Activated CD4-positive, alpha-beta memory T cell treated with anti-CD3 and anti-CD28 coated beads for 36 hours (primary cell): ENCODE data around the gene GYS2. TPM values are rescaled to one million over a fixed set of nuclear protein-coding genes. Genes with fewer than 3 reads are reported as not detected.
"Not testable (repeated sequence)": the region's sequence is repeated elsewhere in the genome, so short reads cannot be mapped to it uniquely, and the experiment has no call there.

ENCODE experiments used
- CTCF ChIA-PET: fragments of 350-600 bp; sonication (Branson Sonifier 250); formaldehyde crosslinking; loops from one replicate; lab custom pipeline; 2021; ENCODE audit warnings: antibody characterized with exemption, inconsistent platforms; lab: Charles Lee
- POLR2A ChIA-PET: fragments of 350-600 bp; sonication (Branson Sonifier 250); formaldehyde crosslinking; loops from one replicate; lab custom pipeline; 2021; ENCODE audit warnings: antibody characterized with exemption; lab: Charles Lee
- DNase-seq: peaks from one replicate; pipeline ENCODE4 v3.0.0-alpha.2; 2020
- H3K27ac Mint-ChIP-seq: one replicate; pipeline ENCODE4 v1.8.0; 2021; ENCODE audit warnings: mixed read lengths
- H3K27me3 Mint-ChIP-seq: one replicate; pipeline ENCODE4 v1.8.0; 2021; ENCODE audit warnings: mixed read lengths
- H3K36me3 Mint-ChIP-seq: one replicate; pipeline ENCODE4 v1.8.0; 2021; ENCODE audit warnings: mixed read lengths
- H3K4me1 Mint-ChIP-seq: one replicate; pipeline ENCODE4 v1.8.0; 2021; ENCODE audit warnings: low read depth, mixed read lengths
- H3K4me3 Mint-ChIP-seq: one replicate; pipeline ENCODE4 v1.8.0; 2021; ENCODE audit warnings: mild to moderate bottlenecking, mixed read lengths
- H3K9me3 Mint-ChIP-seq: one replicate; pipeline ENCODE4 v1.8.0; 2021; ENCODE audit warnings: mixed read lengths
- intact Hi-C: fragments of 100-400 bp; cut with micrococcal nuclease; formaldehyde crosslinking; loops from one replicate; pipeline ENCODE4 v1.15.1; 2023
- total RNA-seq, 2 experiments: library from RNA; stranded (reverse); gene quantifications; one replicate each; pipeline ENCODE4 v1.2.3, GENCODE V29; 2021

GYS2 gene
- total RNA-seq, 2 experiments from 2014 or later = not detected

- no peak overlapping the region for H3K4me3 Mint-ChIP-seq
- no peaks in the 10 kb centered on the region for H3K36me3 Mint-ChIP-seq
- H3K9me3 Mint-ChIP-seq = no peaks in the 10 kb centered on the region
- no peak overlapping the region for H3K27ac Mint-ChIP-seq
- intact Hi-C loops = no loop called here
- H3K27me3 Mint-ChIP-seq = no peaks in the 10 kb centered on the region
- no peaks in the 10 kb centered on the region for H3K4me1 Mint-ChIP-seq
- POLR2A ChIA-PET = no interaction called here
- DNase-seq = no peak
- CTCF ChIA-PET = no interaction called here
Measured at GRCh38 chr12:21602774-21603173, 1.9 kb downstream of the GYS2 start.

GRCh38 chr12:21600196-21600595 is 4.5 kb downstream of the GYS2 start:
- DNase-seq = no peak
- Mint-ChIP-seq H3K4me3 (no peak overlapping the region), H3K9me3 (peaks cover 2% of the 10 kb centered on the region), H3K4me1 (no peaks in the 10 kb centered on the region), H3K27ac (no peak overlapping the region), H3K27me3 (no peaks in the 10 kb centered on the region), H3K36me3 (no peaks in the 10 kb centered on the region)
- CTCF ChIA-PET = no interaction called here
- intact Hi-C loops = no loop called here
- POLR2A ChIA-PET = no interaction called here

- H3K4me3 Mint-ChIP-seq = no peak overlapping the region
- H3K36me3 Mint-ChIP-seq = no peaks in the 10 kb centered on the region
- ChIA-PET CTCF (no interaction called here), POLR2A (interaction anchor here (0.5 kb wide), 1 partner anchor 130 kb away, joined by 3 read pairs; no protein-coding TSS in a partner anchor)
- peaks cover 2% of the 10 kb centered on the region for H3K9me3 Mint-ChIP-seq
- DNase-seq = no peak
- no peaks in the 10 kb centered on the region for H3K27me3 Mint-ChIP-seq
- no peak overlapping the region for H3K27ac Mint-ChIP-seq
- H3K4me1 Mint-ChIP-seq = no peaks in the 10 kb centered on the region
- intact Hi-C loops = no loop called here
Measured at GRCh38 chr12:21599143-21599999, 5.3 kb downstream of the GYS2 start.

- Mint-ChIP-seq H3K4me3 (no peak overlapping the region), H3K27ac (no peak overlapping the region), H3K36me3 (no peaks in the 10 kb centered on the region), H3K4me1 (no peaks in the 10 kb centered on the region), H3K9me3 (peaks cover 2% of the 10 kb centered on the region), H3K27me3 (no peaks in the 10 kb centered on the region)
- intact Hi-C loops = no loop called here
- ChIA-PET POLR2A (no interaction called here), CTCF (interaction anchor here (0.6 kb wide), 1 partner anchor 1086 kb away, joined by 3 read pairs; no protein-coding TSS in a partner anchor)
- no peak for DNase-seq
Measured at GRCh38 chr12:21598651-21599050, 6.0 kb downstream of the GYS2 start.

GRCh38 chr12:21595356-21595755 is 9.3 kb downstream of the GYS2 start:
- CTCF ChIA-PET, intact Hi-C loops, H3K4me1 Mint-ChIP-seq, DNase-seq, POLR2A ChIA-PET, H3K27me3 Mint-ChIP-seq, H3K4me3 Mint-ChIP-seq, H3K36me3 Mint-ChIP-seq, H3K27ac Mint-ChIP-seq: not testable (repeated sequence)
- peaks cover 18% of the 10 kb centered on the region for H3K9me3 Mint-ChIP-seq

- no peak overlapping the region for H3K4me3 Mint-ChIP-seq
- ChIA-PET POLR2A (no interaction called here), CTCF (no interaction called here)
- intact Hi-C loops = no loop called here
- H3K36me3 Mint-ChIP-seq = no peaks in the 10 kb centered on the region
- peaks cover 3% of the 10 kb centered on the region for H3K27me3 Mint-ChIP-seq
- no peak overlapping the region for H3K27ac Mint-ChIP-seq
- no peaks in the 10 kb centered on the region for H3K9me3 Mint-ChIP-seq
- DNase-seq = no peak
- no peaks in the 10 kb centered on the region for H3K4me1 Mint-ChIP-seq
Measured at GRCh38 chr12:21585485-21585884, 19.2 kb downstream of the GYS2 start.

GRCh38 chr12:21584403-21585182 is 20.1 kb downstream of the GYS2 start:
- H3K9me3 Mint-ChIP-seq, intact Hi-C loops: not testable (repeated sequence)

GRCh38 chr12:21583587-21583986 is 21.1 kb downstream of the GYS2 start:
- Mint-ChIP-seq H3K36me3 (no peaks in the 10 kb centered on the region), H3K27me3 (peaks cover 3% of the 10 kb centered on the region), H3K4me1 (no peaks in the 10 kb centered on the region), H3K9me3 (no peaks in the 10 kb centered on the region), H3K4me3 (no peak overlapping the region), H3K27ac (no peak overlapping the region)
- intact Hi-C loops = no loop called here
- POLR2A ChIA-PET = no interaction called here
- DNase-seq = no peak
- CTCF ChIA-PET = no interaction called here

More at GRCh38 chr12:21584403-21585182, 20.1 kb downstream of the GYS2 start:
- H3K27ac Mint-ChIP-seq, H3K4me1 Mint-ChIP-seq, CTCF ChIA-PET, H3K27me3 Mint-ChIP-seq, H3K36me3 Mint-ChIP-seq, POLR2A ChIA-PET, H3K4me3 Mint-ChIP-seq, DNase-seq: not testable (repeated sequence)

- H3K4me3 Mint-ChIP-seq = no peak overlapping the region
- H3K9me3 Mint-ChIP-seq = no peaks in the 10 kb centered on the region
- H3K27me3 Mint-ChIP-seq = peaks cover 3% of the 10 kb centered on the region
- ChIA-PET POLR2A (no interaction called here), CTCF (no interaction called here)
- intact Hi-C loops = no loop called here
- H3K27ac Mint-ChIP-seq = no peak overlapping the region
- H3K4me1 Mint-ChIP-seq = no peaks in the 10 kb centered on the region
- DNase-seq = no peak
- H3K36me3 Mint-ChIP-seq = no peaks in the 10 kb centered on the region
Measured at GRCh38 chr12:21580748-21581516, 23.7 kb downstream of the GYS2 start.

- Mint-ChIP-seq H3K9me3 (no peaks in the 10 kb centered on the region), H3K36me3 (no peaks in the 10 kb centered on the region), H3K27ac (no peak overlapping the region), H3K27me3 (peaks cover 3% of the 10 kb centered on the region), H3K4me3 (no peak overlapping the region), H3K4me1 (no peaks in the 10 kb centered on the region)
- intact Hi-C loops = no loop called here
- ChIA-PET CTCF (no interaction called here), POLR2A (no interaction called here)
- DNase-seq = no peak
Measured at GRCh38 chr12:21577516-21577915, 27.1 kb downstream of the GYS2 start.

GRCh38 chr12:21576431-21576830 is 28.2 kb downstream of the GYS2 start:
- Mint-ChIP-seq H3K36me3 (no peaks in the 10 kb centered on the region), H3K4me3 (no peak overlapping the region), H3K9me3 (no peaks in the 10 kb centered on the region), H3K4me1 (no peaks in the 10 kb centered on the region), H3K27ac (no peak overlapping the region), H3K27me3 (no peaks in the 10 kb centered on the region)
- ChIA-PET POLR2A (no interaction called here), CTCF (no interaction called here)
- intact Hi-C loops = no loop called here
- no peak for DNase-seq

GRCh38 chr12:21573733-21574358 is 30.8 kb downstream of the GYS2 start:
- H3K9me3 Mint-ChIP-seq = no peaks in the 10 kb centered on the region
- no peak for DNase-seq
- no peaks in the 10 kb centered on the region for H3K27me3 Mint-ChIP-seq
- no peak overlapping the region for H3K27ac Mint-ChIP-seq
- ChIA-PET POLR2A (no interaction called here), CTCF (no interaction called here)
- H3K4me3 Mint-ChIP-seq = no peak overlapping the region
- intact Hi-C loops = no loop called here
- no peaks in the 10 kb centered on the region for H3K36me3 Mint-ChIP-seq
- no peaks in the 10 kb centered on the region for H3K4me1 Mint-ChIP-seq
